Endothelial cell (in vitro differentiated cells): Measurements from ENCODE around the gene FAIM. TPM values are rescaled to one million over a fixed set of nuclear protein-coding genes. Genes with fewer than 3 reads are reported as not detected.
"Not testable (repeated sequence)": the region's sequence is repeated elsewhere in the genome, so short reads cannot be mapped to it uniquely, and the experiment has no call there.

Experiments
- DNase-seq: peaks from one replicate; pipeline ENCODE4 v3.0.0; 2021; ENCODE audit warnings: low spot score
- H3K27ac Mint-ChIP-seq: one replicate; pipeline ENCODE4 v1.8.0; 2021; ENCODE audit warnings: mixed read lengths, inconsistent platforms; ENCODE audit not compliant: unreplicated experiment
- H3K27me3 Mint-ChIP-seq: one replicate; pipeline ENCODE4 v1.8.0; 2021; ENCODE audit warnings: mild to moderate bottlenecking, moderate library complexity, mixed read lengths, inconsistent platforms; ENCODE audit not compliant: unreplicated experiment
- H3K36me3 Mint-ChIP-seq: one replicate; pipeline ENCODE4 v1.8.0; 2021; ENCODE audit warnings: mild to moderate bottlenecking, low read depth, mixed read lengths, inconsistent platforms; ENCODE audit not compliant: unreplicated experiment
- H3K4me1 Mint-ChIP-seq: one replicate; pipeline ENCODE4 v1.8.0; 2021; ENCODE audit warnings: mild to moderate bottlenecking, mixed read lengths, inconsistent platforms; ENCODE audit not compliant: unreplicated experiment
- H3K4me3 Mint-ChIP-seq: one replicate; pipeline ENCODE4 v1.8.0; 2021; ENCODE audit warnings: mild to moderate bottlenecking, mixed read lengths, inconsistent platforms; ENCODE audit not compliant: unreplicated experiment
- H3K9me3 Mint-ChIP-seq: one replicate; pipeline ENCODE4 v1.8.0; 2021; ENCODE audit warnings: mixed read lengths, inconsistent platforms; ENCODE audit not compliant: unreplicated experiment
- total RNA-seq: library from RNA; stranded (reverse); fragmentation: NEBNext Ultra II Directional; extraction: Animal tissue kit (Norgen Biotek cat#: 25700); gene quantifications from one replicate; pipeline ENCODE4 v1.2.1, GENCODE V29; 2021; ENCODE audit not compliant: unreplicated experiment
- TF ChIP-seq, protein P1 (sequence below): fragments of 200-600 bp; sonication (generic); IDR thresholded peaks from one replicate; pipeline ENCODE4 v1.5.0; 2021; ENCODE audit warnings: antibody characterized with exemption; ENCODE audit not compliant: unreplicated experiment

FAIM gene
- total RNA-seq, 1 donor from 2014 or later, result 5.5 TPM

DNA sequence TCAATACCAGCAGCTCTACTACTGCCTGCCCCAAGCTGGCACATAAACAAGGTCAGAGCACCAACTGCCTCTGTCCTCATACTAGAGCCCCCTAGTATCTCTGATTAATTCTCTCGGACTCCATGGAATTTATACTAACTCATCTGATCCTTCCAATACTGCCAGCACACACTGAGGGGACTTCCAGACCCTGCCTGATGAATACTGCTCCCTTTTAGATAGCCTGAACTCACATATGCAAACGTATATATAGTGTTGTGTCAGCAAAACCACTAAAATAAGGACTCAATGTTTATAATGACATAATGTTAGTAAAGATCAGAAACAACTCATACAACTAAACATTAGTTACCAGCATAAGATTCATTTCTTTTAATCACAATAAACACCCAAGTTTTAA is 39.5 kb upstream of the FAIM start:
- H3K4me1 Mint-ChIP-seq, result peaks cover 7% of the 10 kb centered on the region
- peaks cover 7% of the 10 kb centered on the region for H3K9me3 Mint-ChIP-seq
- DNase-seq, result no peak
- TF ChIP-seq, protein P1, sequence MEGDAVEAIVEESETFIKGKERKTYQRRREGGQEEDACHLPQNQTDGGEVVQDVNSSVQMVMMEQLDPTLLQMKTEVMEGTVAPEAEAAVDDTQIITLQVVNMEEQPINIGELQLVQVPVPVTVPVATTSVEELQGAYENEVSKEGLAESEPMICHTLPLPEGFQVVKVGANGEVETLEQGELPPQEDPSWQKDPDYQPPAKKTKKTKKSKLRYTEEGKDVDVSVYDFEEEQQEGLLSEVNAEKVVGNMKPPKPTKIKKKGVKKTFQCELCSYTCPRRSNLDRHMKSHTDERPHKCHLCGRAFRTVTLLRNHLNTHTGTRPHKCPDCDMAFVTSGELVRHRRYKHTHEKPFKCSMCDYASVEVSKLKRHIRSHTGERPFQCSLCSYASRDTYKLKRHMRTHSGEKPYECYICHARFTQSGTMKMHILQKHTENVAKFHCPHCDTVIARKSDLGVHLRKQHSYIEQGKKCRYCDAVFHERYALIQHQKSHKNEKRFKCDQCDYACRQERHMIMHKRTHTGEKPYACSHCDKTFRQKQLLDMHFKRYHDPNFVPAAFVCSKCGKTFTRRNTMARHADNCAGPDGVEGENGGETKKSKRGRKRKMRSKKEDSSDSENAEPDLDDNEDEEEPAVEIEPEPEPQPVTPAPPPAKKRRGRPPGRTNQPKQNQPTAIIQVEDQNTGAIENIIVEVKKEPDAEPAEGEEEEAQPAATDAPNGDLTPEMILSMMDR, result no peak
- peaks cover 8% of the 10 kb centered on the region for H3K36me3 Mint-ChIP-seq
- H3K4me3 Mint-ChIP-seq, result no peak overlapping the region
- no peaks in the 10 kb centered on the region for H3K27me3 Mint-ChIP-seq
- H3K27ac Mint-ChIP-seq, result no peak overlapping the region

DNA sequence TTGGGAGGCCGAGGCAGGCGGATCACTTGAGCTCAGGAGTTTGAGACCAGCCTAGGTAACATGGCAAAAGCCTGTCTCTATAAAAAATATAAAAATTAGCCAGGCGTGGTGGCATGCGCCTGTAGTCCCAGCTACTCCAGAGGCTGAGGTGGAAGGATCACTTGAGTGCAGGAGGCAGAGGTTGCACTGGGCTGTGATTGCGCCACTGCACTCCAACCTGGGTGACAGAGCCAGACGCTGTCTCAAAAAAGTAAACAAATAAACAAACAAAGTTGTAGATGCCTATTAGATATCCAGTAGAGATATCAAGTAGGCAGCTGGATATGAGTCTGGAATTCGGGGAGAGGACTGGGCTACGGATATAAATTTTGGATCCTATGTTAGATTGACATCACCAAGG is 38.9 kb upstream of the FAIM start:
- H3K27me3 Mint-ChIP-seq, H3K4me1 Mint-ChIP-seq, H3K36me3 Mint-ChIP-seq: not testable (repeated sequence)

DNA sequence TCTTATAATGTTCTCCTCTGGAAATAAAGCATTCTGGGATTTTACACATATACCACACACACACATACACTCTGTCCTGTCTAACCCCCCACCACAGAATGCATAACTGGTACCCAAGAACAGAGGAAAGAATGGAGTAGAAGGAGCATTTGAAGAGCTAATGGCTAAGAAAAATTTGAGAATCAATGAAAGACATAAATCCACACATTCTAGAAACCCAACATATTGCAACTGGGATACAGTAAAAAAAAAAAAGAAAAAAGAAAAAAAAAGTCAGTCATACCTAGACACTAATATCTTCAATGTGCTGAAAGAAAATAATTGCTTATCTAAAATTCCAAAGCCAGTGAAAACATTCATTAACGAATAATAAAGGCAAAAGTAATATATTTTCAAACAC is 35.4 kb upstream of the FAIM start:
- H3K36me3 Mint-ChIP-seq, result peaks cover 15% of the 10 kb centered on the region
- H3K27me3 Mint-ChIP-seq, result peaks cover 2% of the 10 kb centered on the region
- peaks cover 7% of the 10 kb centered on the region for H3K9me3 Mint-ChIP-seq

More for the DNA sequence above, 38.9 kb upstream of the FAIM start:
- not testable (repeated sequence) for DNase-seq, H3K9me3 Mint-ChIP-seq, H3K4me3 Mint-ChIP-seq, H3K27ac Mint-ChIP-seq

DNA sequence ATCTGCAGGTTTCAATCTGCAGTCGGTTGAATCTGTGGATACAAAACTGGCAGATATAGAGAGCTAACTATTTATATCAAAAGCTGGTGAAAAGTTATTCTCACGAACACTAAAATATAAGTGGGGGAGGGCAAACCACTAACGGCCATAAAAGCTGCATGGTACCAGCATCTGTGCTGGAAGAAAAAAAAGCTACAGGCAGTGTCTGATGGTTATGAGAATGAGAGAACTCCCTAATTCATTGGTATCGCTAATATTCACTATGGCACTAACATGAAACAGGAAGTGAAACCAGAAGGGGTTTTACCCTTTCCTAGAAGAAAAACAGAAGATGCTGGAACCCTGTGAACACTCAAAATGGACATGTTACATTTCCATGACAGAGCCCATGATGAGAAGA is 30.4 kb upstream of the FAIM start:
- H3K9me3 Mint-ChIP-seq, result peaks cover 7% of the 10 kb centered on the region
- DNase-seq, result no peak
- peaks cover 4% of the 10 kb centered on the region for H3K27me3 Mint-ChIP-seq
- no peak overlapping the region for H3K4me3 Mint-ChIP-seq
- TF ChIP-seq, protein P1, result no peak
- H3K27ac Mint-ChIP-seq, result no peak overlapping the region
- peaks cover 15% of the 10 kb centered on the region for H3K36me3 Mint-ChIP-seq
- H3K4me1 Mint-ChIP-seq, result no peaks in the 10 kb centered on the region

More for the DNA sequence above, 35.4 kb upstream of the FAIM start:
- no peak overlapping the region for H3K27ac Mint-ChIP-seq
- H3K4me1 Mint-ChIP-seq, result no peaks in the 10 kb centered on the region
- TF ChIP-seq, protein P1, result no peak
- no peak for DNase-seq
- no peak overlapping the region for H3K4me3 Mint-ChIP-seq

DNA sequence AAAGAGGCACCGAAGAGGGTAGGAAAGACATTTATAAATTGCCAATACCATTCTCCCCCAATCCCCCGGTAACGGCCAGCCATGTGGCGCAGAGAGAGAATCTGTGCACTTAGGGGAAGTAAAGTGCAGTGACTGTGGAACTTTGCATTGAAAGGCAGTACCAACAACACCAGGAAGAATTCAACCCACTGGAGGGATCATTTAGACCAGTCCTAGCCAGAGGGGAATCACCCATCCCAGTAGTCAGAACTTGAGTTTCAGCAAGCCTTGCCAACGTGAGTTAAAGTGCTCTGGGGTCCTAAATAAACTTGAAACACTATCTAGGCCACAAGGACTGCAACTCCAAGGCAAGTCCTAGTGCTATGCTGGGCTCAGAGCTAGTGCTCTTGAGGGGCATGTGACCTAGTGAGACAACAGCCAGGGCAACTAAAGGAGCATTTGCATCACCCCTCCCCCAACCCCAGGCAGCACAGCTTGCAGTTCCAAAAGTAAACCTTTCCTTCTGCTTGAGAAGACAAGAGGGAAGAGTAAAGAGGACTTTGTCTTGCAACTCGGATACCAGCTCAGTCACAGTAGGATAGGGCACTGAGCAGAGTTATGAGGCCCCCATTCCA is 29.5 kb upstream of the FAIM start:
- H3K4me3 Mint-ChIP-seq, result no peak overlapping the region
- DNase-seq, result no peak
- TF ChIP-seq, protein P1, result no peak
- H3K27me3 Mint-ChIP-seq, result peaks cover 4% of the 10 kb centered on the region
- no peaks in the 10 kb centered on the region for H3K4me1 Mint-ChIP-seq
- no peaks in the 10 kb centered on the region for H3K9me3 Mint-ChIP-seq
- peaks cover 6% of the 10 kb centered on the region for H3K36me3 Mint-ChIP-seq
- H3K27ac Mint-ChIP-seq, result no peak overlapping the region
